ENCODE measurements around the gene CAPRIN2.

The CAPRIN2 gene

DNA sequence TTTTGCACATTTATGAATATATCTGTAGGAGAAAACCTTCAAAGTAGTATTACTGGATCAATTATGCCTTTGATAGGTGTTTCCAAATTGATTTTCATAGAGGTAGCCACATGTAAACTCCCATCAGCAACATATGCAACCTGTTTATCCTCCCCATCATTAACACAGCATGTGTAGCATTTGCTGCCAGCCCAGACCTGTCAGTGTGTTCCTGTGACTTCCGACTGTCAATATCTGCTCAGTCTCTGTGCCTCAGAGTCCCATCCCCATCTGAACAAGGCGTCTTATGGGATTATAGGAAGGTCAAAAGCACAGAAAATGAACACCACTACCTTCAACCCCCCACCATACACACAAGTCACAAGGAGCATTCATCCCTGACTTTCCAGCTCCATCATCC, 9.5 kb upstream of the CAPRIN2 start:
- TF ChIP-seq, protein P1, sequence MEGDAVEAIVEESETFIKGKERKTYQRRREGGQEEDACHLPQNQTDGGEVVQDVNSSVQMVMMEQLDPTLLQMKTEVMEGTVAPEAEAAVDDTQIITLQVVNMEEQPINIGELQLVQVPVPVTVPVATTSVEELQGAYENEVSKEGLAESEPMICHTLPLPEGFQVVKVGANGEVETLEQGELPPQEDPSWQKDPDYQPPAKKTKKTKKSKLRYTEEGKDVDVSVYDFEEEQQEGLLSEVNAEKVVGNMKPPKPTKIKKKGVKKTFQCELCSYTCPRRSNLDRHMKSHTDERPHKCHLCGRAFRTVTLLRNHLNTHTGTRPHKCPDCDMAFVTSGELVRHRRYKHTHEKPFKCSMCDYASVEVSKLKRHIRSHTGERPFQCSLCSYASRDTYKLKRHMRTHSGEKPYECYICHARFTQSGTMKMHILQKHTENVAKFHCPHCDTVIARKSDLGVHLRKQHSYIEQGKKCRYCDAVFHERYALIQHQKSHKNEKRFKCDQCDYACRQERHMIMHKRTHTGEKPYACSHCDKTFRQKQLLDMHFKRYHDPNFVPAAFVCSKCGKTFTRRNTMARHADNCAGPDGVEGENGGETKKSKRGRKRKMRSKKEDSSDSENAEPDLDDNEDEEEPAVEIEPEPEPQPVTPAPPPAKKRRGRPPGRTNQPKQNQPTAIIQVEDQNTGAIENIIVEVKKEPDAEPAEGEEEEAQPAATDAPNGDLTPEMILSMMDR (IDR thresholded peaks at IDR 0.05) = no peak
- no peak for DNase-seq (ENCODE audit: low spot score)
- Histone ChIP-seq H3K27ac (no peak overlapping the region), H3K4me3 (no peak overlapping the region)

DNA sequence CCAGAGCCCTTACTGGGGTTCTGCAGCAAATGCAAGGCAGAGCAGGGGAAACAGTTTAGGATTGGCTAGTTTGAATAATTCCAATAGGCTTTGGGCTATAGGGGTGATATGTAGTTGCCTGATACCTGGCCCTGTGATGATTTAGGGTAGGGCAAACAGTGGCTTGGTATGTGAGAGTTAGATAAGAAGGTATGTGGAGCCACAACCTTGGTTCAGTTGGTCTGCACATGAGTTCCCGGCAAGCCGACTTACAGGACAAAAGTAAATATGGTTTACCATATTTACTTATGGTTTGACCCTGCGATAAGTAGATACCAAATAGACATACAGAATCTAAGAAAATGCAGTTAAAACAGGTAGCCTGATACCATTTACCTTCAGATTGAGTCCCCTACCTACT, 8.3 kb upstream of the CAPRIN2 start:
- Histone ChIP-seq H3K4me3 (no peak overlapping the region), H3K27ac (no peak overlapping the region)
- no peak for DNase-seq (ENCODE audit: low spot score)
- TF ChIP-seq, protein P1 (IDR thresholded peaks at IDR 0.05) = no peak

DNA sequence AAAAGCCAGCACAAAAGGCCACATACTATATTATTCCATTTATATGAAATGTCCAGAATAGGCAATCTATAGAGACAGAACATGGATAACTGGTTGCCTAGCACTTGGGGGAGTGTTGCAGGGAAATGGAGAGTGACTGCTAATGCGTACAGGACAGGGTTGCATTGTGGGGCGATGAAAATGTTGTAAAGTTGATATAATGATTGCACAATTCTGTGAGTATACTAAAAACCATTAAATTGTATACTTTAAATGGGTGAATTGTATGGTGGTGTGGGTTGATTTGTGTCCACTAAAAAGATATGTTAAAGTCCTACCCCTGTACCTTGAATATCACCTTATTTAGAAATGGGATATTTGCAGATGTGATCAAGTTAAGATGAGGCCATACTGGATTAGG, 7.0 kb upstream of the CAPRIN2 start:
- Histone ChIP-seq H3K27ac (no peak overlapping the region), H3K4me3 (no peak overlapping the region)
- TF ChIP-seq, protein P1 (IDR thresholded peaks at IDR 0.05) = no peak
- DNase-seq (ENCODE audit: low spot score) = no peak

DNA sequence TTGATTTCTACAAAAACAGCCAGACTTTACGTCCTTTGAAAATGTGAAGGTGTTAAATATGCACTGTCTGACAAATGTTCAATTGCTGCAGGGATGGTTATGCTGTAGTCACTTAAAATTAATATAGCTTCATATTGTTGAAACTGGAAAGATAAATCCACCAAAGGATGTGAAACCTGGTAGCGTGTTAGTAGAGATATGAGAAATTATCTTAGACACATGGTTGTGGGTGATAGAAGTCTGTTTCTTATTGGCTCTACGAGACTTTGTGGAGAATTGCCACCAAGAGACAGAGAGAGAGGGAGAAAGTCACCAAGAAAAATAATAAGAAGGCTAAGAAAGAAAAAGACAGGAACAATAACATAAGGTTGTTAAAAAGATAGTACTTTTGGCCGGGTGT, 2.6 kb upstream of the CAPRIN2 start:
- no peak overlapping the region for H3K27ac ChIP-seq
- TF ChIP-seq, protein P1 (IDR thresholded peaks at IDR 0.05) = no peak
- H3K4me3 ChIP-seq = no peak overlapping the region
- DNase-seq (ENCODE audit: low spot score) = no peak

DNA sequence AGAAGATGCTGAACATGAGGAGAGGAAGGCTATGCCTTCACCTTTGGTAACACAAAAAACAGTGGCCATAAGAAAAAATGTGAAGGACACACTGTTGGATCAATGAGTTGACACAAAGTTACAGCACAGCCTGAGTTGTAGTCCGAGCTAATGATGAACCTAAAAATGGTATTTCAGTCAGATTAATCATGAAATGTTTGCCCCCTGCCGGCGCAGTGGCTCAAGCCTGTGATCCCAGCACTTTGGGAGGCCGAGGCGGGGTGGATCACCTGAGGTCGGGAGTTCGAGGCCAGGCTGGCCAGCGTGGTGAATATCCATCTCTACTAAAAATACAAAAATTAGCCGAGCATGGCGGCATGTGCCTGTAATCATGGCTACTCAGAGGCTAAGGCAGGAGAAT, 1.3 kb upstream of the CAPRIN2 start:
- TF ChIP-seq, protein P1 (IDR thresholded peaks at IDR 0.05) = no peak
- no peak overlapping the region for H3K27ac ChIP-seq
- DNase-seq (ENCODE audit: low spot score) = no peak
- no peak overlapping the region for H3K4me3 ChIP-seq

DNA sequence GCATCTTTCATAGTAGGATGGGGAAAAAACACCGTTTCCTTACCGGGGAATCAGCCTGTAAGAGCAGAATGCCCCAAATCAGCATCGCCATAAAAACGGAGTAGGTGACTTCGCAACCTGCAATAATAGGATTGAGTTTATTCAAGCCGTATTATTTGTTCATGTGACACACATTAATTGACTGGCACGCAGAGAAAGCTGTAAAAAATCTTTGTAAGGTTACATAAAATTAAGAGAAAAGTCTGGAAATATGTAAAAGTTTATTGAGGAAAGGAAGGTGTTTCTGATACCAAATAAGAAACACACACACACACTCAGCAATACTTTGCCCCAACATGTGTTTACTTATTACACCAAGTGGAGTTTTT, 628 bp upstream of the CAPRIN2 start:
- TF ChIP-seq, protein P1 (IDR thresholded peaks at IDR 0.05) = no peak
- no peak for DNase-seq (ENCODE audit: low spot score)
- peak overlapping the region; percentile 96 for H3K4me3 ChIP-seq
- H3K27ac ChIP-seq = peak overlapping the region; percentile 75 to 90

DNA sequence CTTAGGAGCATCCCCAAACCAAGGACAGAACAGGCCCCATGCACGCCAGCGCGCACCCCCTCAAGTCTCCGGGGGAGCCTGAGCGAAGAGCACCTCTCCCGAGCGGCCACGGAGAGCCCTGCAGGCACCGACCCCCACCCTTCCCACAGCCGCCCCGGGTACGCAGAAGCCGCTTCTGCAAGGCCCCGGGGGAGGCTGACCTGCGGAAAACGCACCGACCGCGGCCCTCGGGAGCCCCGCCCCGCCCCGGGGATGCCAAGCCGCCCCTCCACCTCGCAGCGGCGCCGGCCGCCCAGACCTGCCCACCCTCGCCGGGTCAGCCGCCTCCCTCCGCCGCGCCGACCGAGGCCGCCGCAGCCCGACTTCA, 385 bp downstream of the CAPRIN2 start:
- TF ChIP-seq, protein P1 (IDR thresholded peaks at IDR 0.05) = no peak
- no peak for DNase-seq (ENCODE audit: low spot score)
- Histone ChIP-seq H3K27ac (peak overlapping the region; percentile 75 to 90), H3K4me3 (peak overlapping the region; percentile 96)
